Measurements from ENCODE around the gene KRT27. TPM values are rescaled to one million over a fixed set of nuclear protein-coding genes. Genes with fewer than 3 reads are reported as not detected.

Gene KRT27
- total and polyA plus RNA-seq, 9 of the 15 experiments (the other 6 are each of a cell fraction or from before 2014, with no cell fraction given), result 0.10 TPM; not detected in 8

GRCh38 chr17:40806131-40806530 is 23.8 kb upstream of the KRT27 start (continued):
- TF ChIP-seq, protein P1, sequence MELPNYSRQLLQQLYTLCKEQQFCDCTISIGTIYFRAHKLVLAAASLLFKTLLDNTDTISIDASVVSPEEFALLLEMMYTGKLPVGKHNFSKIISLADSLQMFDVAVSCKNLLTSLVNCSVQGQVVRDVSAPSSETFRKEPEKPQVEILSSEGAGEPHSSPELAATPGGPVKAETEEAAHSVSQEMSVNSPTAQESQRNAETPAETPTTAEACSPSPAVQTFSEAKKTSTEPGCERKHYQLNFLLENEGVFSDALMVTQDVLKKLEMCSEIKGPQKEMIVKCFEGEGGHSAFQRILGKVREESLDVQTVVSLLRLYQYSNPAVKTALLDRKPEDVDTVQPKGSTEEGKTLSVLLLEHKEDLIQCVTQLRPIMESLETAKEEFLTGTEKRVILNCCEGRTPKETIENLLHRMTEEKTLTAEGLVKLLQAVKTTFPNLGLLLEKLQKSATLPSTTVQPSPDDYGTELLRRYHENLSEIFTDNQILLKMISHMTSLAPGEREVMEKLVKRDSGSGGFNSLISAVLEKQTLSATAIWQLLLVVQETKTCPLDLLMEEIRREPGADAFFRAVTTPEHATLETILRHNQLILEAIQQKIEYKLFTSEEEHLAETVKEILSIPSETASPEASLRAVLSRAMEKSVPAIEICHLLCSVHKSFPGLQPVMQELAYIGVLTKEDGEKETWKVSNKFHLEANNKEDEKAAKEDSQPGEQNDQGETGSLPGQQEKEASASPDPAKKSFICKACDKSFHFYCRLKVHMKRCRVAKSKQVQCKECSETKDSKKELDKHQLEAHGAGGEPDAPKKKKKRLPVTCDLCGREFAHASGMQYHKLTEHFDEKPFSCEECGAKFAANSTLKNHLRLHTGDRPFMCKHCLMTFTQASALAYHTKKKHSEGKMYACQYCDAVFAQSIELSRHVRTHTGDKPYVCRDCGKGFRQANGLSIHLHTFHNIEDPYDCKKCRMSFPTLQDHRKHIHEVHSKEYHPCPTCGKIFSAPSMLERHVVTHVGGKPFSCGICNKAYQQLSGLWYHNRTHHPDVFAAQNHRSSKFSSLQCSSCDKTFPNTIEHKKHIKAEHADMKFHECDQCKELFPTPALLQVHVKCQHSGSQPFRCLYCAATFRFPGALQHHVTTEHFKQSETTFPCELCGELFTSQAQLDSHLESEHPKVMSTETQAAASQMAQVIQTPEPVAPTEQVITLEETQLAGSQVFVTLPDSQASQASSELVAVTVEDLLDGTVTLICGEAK (IDR thresholded peaks at IDR 0.05), result no peak
- TF ChIP-seq, protein P1 (CRISPR knock-in tag; IDR thresholded peaks at IDR 0.05), result no peak
- TF ChIP-seq, protein P2, sequence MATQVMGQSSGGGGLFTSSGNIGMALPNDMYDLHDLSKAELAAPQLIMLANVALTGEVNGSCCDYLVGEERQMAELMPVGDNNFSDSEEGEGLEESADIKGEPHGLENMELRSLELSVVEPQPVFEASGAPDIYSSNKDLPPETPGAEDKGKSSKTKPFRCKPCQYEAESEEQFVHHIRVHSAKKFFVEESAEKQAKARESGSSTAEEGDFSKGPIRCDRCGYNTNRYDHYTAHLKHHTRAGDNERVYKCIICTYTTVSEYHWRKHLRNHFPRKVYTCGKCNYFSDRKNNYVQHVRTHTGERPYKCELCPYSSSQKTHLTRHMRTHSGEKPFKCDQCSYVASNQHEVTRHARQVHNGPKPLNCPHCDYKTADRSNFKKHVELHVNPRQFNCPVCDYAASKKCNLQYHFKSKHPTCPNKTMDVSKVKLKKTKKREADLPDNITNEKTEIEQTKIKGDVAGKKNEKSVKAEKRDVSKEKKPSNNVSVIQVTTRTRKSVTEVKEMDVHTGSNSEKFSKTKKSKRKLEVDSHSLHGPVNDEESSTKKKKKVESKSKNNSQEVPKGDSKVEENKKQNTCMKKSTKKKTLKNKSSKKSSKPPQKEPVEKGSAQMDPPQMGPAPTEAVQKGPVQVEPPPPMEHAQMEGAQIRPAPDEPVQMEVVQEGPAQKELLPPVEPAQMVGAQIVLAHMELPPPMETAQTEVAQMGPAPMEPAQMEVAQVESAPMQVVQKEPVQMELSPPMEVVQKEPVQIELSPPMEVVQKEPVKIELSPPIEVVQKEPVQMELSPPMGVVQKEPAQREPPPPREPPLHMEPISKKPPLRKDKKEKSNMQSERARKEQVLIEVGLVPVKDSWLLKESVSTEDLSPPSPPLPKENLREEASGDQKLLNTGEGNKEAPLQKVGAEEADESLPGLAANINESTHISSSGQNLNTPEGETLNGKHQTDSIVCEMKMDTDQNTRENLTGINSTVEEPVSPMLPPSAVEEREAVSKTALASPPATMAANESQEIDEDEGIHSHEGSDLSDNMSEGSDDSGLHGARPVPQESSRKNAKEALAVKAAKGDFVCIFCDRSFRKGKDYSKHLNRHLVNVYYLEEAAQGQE (IDR thresholded peaks at IDR 0.05; ENCODE audit: borderline replicate concordance), result peak; percentile 88
- TF ChIP-seq, protein P2 (CRISPR knock-in tag; IDR thresholded peaks at IDR 0.05; ENCODE audit: low read depth), result no peak
- no peak for TF ChIP-seq SRF (CRISPR knock-in tag; IDR thresholded peaks at IDR 0.05)
- TF ChIP-seq MIER1 (IDR thresholded peaks at IDR 0.05; ENCODE audit: low read depth), result 0 out of 2 replicates have a peak, but pooled peaks have one; percentile 30
- no peak for TF ChIP-seq ZFX (CRISPR knock-in tag; IDR thresholded peaks at IDR 0.05)
- TF ChIP-seq XRCC4 (IDR thresholded peaks at IDR 0.05; ENCODE audit: extremely low read depth, insufficient read depth, insufficient read length), result no peak
- peak; percentile 47; the same call in 1 of the 2 replicates for TF ChIP-seq EHMT2 (IDR thresholded peaks at IDR 0.05)
- TF ChIP-seq TEAD4 (IDR thresholded peaks at IDR 0.05; ENCODE audit: low read length), result no peak
- no peak for TF ChIP-seq TEAD4 (CRISPR knock-in tag; IDR thresholded peaks at IDR 0.05; ENCODE audit: borderline replicate concordance)

Measured in K562 (cell line).